Left lung (tissue), 10 donors: ENCODE data around the gene OTUB1. TPM values are rescaled to one million over a fixed set of nuclear protein-coding genes. Genes with fewer than 3 reads are reported as not detected.

Source experiments
- ATAC-seq: fragments of 200-7000 bp; cut with Tn5 transposase; one replicate; pipeline ENCODE4 v1.9.1; 2020; ENCODE audit warnings: moderate library complexity
- DNase-seq, 4 donors: peaks; one replicate each; pipeline ENCODE4 v3.0.0-alpha.2; 2013 to 2020
- H3K27ac ChIP-seq, 2 donors: fragments of 200-600 bp; sonication (generic) in 1 of 2; one replicate each; pipeline versions ENCODE4 v1.5.0 to v1.8.0; 2020 to 2021
- H3K27me3 ChIP-seq, 2 donors: fragments of 200-600 bp; sonication (generic) in 1 of 2; one replicate each; pipeline versions ENCODE4 v1.5.0 to v1.8.0; 2020 to 2021
- H3K36me3 ChIP-seq, 2 donors: fragments of 200-600 bp; sonication (generic) in 1 of 2; one replicate each; pipeline versions ENCODE4 v1.5.0 to v1.8.0; 2020 to 2021
- H3K4me1 ChIP-seq, 2 donors: fragments of 200-600 bp; one replicate each; pipeline ENCODE4 v1.8.0; 2021
- H3K4me3 ChIP-seq, 2 donors: fragments of 200-600 bp; sonication (generic) in 1 of 2; one replicate each; pipeline versions ENCODE4 v1.5.0 to v1.8.0; 2020 to 2021; ENCODE audit warnings: mild to moderate bottlenecking in 1 of 2
- H3K9me3 ChIP-seq, 2 donors: fragments of 200-600 bp; sonication (generic) in 1 of 2; one replicate each; pipeline versions ENCODE4 v1.5.0 to v1.8.0; 2020 to 2021
- intact Hi-C, 2 donors: fragments of 100-400 bp; cut with DNase I; formaldehyde crosslinking; loops; one replicate each; pipeline versions ENCODE4 v1.11.2 to v1.14.2; 2022
- polyA plus RNA-seq, 6 donors: library from polyadenylated mRNA; unstranded; fragments of 120-200 nt; gene quantifications; one replicate each; pipeline ENCODE4 v1.2.1, GENCODE V29; 2013; ENCODE audit not compliant: insufficient read length in 6 of 6
- total RNA-seq, 2 donors: library from RNA; stranded (reverse); fragmentation: NEBNext Ultra II Directional; extraction: Animal tissue kit (Norgen Biotek cat#: 25700); gene quantifications; one replicate each; pipeline ENCODE4 v1.2.1, GENCODE V29; 2021
- TF ChIP-seq, protein P1 (sequence below), 2 donors: fragments of 200-600 bp; sonication (generic) in 1 of 2; IDR thresholded peaks; one replicate each; pipeline versions ENCODE4 v1.5.0 to v1.8.0; 2021; ENCODE audit warnings: antibody characterized with exemption in 2 of 2
- donor health status: DM: no; HTN: yes; CAD: no.
- donor health status: DM: no; HTN: no; CAD: no.

OTUB1 gene
- total and polyA plus RNA-seq, 8 donors: 65.0 to 94.8 (median 83.1) TPM

DNA sequence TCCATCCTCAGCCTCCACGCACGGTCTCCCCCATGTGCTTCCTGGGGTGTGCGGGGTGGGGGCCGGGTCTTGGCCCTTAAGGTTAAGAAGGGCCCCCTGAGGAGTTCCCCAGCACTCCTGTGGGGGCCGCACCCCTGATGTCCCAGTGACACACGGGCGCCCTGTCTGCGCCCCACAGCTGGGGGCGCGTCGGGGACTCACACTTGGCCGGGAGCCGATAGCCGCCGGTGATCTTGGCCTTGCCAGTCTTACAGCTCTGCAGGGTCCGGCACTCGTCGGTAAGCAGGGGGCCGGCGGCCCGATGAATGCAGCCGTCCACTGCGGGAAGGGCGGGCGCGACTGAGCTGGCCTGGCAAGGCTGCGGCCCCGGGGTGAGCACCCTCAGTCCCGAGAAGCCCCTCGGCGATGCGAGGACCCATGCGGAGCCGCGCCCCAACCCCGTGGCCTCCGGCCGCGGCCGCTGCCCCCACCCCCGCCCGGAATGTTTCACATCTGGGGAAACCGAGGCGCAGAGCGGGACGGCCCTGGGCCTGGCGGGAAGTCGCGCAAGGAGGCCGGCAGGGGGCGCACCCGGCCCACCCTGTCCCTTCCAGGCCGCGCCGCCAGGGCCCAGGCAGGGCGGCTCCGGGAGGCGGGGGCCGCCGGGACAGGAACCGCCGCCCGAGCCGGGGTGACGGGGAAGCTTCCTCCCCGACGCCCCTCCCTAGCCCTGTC, 13.9 kb downstream of the OTUB1 start:
- Histone ChIP-seq H3K36me3 (peaks cover 0 to 40% of the 10 kb centered on the region in 2 donors), H3K4me1 (peaks cover 22 to 43% of the 10 kb centered on the region in 2 donors), H3K27me3 (peaks cover 0 to 48% of the 10 kb centered on the region in 2 donors), H3K4me3 (peak overlapping the region; percentile 26 to 29), H3K27ac (no peak overlapping the region), H3K9me3 (no peaks in the 10 kb centered on the region)
- DNase-seq (peak in 3 of 4 donors; percentile 56 to 92 (median 78)), ATAC-seq (peak; percentile 90)
- intact Hi-C loops: loop anchor here in 1 of 2 donors (2.0 kb wide), 1 partner anchor 149 kb away; no protein-coding TSS in a partner anchor
- TF ChIP-seq, protein P1, sequence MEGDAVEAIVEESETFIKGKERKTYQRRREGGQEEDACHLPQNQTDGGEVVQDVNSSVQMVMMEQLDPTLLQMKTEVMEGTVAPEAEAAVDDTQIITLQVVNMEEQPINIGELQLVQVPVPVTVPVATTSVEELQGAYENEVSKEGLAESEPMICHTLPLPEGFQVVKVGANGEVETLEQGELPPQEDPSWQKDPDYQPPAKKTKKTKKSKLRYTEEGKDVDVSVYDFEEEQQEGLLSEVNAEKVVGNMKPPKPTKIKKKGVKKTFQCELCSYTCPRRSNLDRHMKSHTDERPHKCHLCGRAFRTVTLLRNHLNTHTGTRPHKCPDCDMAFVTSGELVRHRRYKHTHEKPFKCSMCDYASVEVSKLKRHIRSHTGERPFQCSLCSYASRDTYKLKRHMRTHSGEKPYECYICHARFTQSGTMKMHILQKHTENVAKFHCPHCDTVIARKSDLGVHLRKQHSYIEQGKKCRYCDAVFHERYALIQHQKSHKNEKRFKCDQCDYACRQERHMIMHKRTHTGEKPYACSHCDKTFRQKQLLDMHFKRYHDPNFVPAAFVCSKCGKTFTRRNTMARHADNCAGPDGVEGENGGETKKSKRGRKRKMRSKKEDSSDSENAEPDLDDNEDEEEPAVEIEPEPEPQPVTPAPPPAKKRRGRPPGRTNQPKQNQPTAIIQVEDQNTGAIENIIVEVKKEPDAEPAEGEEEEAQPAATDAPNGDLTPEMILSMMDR (IDR thresholded peaks at IDR 0.05): peak; percentile 71 to 82

DNA sequence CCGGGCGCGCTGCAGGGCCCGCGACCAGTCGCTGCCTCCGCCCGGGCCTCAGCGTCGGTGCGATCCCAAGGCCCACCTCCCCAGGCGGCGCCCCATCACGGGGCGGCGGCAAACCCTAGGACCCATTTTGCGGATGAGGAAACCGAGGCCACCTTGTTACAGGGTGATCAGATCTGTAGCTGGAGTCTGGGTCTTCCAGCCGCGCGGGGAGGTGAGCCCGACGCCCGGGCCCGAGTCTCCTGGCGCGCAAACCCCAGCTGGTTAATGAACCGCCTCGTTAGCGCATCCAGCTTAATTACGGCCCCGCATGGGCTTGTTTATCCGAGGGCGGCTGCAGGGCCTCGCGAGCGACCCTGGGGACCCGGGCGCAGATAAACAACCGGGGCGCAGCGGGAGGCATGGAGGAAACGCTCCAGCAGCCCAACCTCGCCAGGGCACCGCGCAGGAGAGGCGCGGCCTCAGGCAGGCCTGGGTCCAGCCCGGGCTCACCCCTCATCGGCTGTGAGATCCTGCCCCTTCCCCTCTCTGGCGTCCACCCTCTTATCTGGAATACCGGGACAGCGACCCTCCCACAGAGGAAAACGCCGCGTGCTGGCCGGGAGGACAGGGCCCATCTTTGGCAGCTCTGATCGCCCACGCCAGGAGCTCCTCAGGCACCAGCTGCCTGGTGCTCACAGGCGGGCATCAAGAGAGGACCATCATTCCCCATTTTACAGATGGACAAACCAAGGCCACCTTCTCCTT, 14.7 kb downstream of the OTUB1 start:
- Histone ChIP-seq H3K9me3 (no peaks in the 10 kb centered on the region), H3K27ac (no peak overlapping the region), H3K4me3 (peak overlapping the region; percentile 26 to 29), H3K27me3 (peaks cover 0 to 51% of the 10 kb centered on the region in 2 donors), H3K4me1 (peaks cover 22 to 43% of the 10 kb centered on the region in 2 donors), H3K36me3 (peaks cover 0 to 33% of the 10 kb centered on the region in 2 donors)
- intact Hi-C loops: loop anchor here in 1 of 2 donors (2.0 kb wide), 1 partner anchor 148 kb away; no protein-coding TSS in a partner anchor
- DNase-seq (no peak), ATAC-seq (no peak)
- TF ChIP-seq, protein P1 (IDR thresholded peaks at IDR 0.05): no peak

DNA sequence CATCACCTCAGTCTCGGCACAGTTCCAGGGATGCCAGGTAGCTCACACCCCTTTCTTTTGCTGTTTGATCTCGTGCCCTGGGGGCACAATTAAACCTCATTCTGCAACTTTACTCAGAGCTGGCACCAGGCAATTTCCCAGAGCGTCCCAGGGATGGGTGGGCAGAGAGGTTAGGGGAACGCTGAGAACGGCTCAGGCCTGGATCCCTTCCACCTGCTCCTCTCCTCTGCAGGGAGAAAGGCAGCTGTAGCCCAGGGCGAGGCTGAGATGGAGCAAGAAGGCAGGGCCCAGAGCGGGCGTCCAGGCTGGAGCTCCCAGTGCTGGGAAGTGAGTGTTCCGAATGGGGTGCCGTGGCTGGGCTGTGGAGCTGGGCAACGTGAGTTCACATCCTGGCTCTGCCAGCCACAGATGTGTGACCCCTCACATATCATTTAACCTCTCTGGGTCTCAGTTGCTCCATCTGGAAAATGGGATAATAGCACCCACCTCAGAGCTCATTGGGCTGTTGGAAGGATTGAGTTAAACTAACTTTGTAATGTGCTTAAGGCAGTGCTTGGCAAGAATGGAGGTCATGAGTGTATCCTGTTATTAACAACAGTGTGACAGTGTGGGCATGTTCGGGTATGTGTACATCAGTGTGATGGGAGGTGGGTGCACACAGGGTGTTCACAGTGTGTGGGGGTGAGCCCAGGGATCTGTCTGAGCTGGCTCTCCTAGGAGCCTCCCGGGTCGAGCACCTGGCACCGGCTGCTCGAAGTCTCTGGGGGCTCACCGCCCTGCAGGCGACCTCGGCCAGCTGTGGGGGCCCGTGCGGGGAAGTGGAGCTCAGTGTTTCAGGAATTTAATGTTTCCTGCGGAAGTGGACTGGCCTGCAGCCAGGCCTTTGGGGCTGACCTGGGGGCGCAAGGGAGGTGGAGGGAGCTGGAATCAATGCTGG, 15.5 kb downstream of the OTUB1 start:
- intact Hi-C loops: loop anchor here in 1 of 2 donors (2.0 kb wide), 1 partner anchor 147 kb away; no protein-coding TSS in a partner anchor
- H3K9me3 ChIP-seq: no peaks in the 10 kb centered on the region
- peaks cover 23 to 44% of the 10 kb centered on the region in 2 donors for H3K4me1 ChIP-seq
- H3K4me3 ChIP-seq: no peak overlapping the region
- H3K27ac ChIP-seq: no peak overlapping the region
- H3K27me3 ChIP-seq: peaks cover 0 to 60% of the 10 kb centered on the region in 2 donors
- no peak for ATAC-seq
- TF ChIP-seq, protein P1 (IDR thresholded peaks at IDR 0.05): no peak
- peaks cover 0 to 25% of the 10 kb centered on the region in 2 donors for H3K36me3 ChIP-seq
- DNase-seq: peak in 1 of 4 donors; percentile 64

DNA sequence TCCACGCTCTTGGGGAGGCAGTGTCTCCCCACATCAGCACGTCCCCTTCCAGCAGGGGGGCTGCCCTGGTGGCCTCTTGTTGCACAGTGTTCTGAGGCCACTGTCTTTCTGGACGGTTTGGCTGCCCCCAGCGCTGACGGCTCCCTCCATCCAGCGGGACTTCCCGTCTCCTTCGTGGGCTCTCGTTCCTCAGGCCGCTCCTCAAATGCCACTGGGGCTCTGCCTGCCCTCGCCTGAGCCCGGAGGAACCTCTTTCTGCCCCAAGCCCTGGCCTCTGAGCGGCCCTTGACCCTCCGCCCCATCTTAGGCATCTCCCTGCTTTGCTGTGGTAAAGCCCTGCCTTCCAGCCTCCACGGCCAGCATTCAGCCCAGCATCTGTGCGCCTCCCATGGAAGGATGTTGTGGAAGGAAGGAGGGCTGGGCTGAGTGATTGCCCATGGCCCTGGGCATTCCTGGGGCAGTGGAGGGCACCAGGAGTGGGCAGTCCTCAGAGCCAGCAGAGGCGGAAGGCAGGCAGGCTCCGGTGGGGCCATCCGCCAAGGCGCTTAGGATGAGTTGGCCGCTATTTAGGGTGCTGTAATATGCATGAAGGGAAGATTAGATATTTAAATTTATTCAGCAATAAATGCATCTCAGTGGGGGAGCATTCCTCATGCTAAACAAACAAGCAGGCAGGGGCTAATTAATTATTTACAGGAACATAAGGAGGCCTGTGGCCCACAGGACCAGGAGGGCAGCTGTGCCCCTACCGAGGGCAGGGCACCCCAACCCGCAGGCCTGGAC, 17.8 kb downstream of the OTUB1 start:
- Histone ChIP-seq H3K27me3 (peaks cover 0 to 81% of the 10 kb centered on the region in 2 donors), H3K4me3 (no peak overlapping the region), H3K4me1 (peaks cover 35 to 54% of the 10 kb centered on the region in 2 donors), H3K27ac (no peak overlapping the region), H3K36me3 (peaks cover 0 to 2% of the 10 kb centered on the region in 2 donors), H3K9me3 (no peaks in the 10 kb centered on the region)
- TF ChIP-seq, protein P1 (IDR thresholded peaks at IDR 0.05): no peak
- DNase-seq (no peak), ATAC-seq (no peak)
- intact Hi-C loops: no loop called here
